GM18520 (cell line): Measurements from ENCODE around the gene RAB11B.
A peak's percentile ranks its signal among the peaks of the same experiment; 100 is the strongest.
"Not testable (repeated sequence)": the region's sequence is repeated elsewhere in the genome, so short reads cannot be mapped to it uniquely, and the experiment has no call there.

Experiments
- ATAC-seq: cut with Tn5 transposase; IDR thresholded peaks from one replicate; pipeline ENCODE4 v1.9.1; 2021; ENCODE audit not compliant: unreplicated experiment

The RAB11B gene

GRCh38 chr19:8393192-8393870, 3.2 kb downstream of the RAB11B start:
- ATAC-seq = no peak

GRCh38 chr19:8393871-8394250, 3.7 kb downstream of the RAB11B start:
- ATAC-seq = no peak

- ATAC-seq = no peak
Observed at GRCh38 chr19:8395621-8396082, 5.5 kb downstream of the RAB11B start.

- no peak for ATAC-seq
Observed at GRCh38 chr19:8396185-8396562, 6.0 kb downstream of the RAB11B start.

GRCh38 chr19:8396563-8397203, 6.5 kb downstream of the RAB11B start:
- ATAC-seq = no peak

- no peak for ATAC-seq
Observed at GRCh38 chr19:8397271-8397670, 7.1 kb downstream of the RAB11B start.

- no peak for ATAC-seq
Observed at GRCh38 chr19:8397746-8398310, 7.7 kb downstream of the RAB11B start.

GRCh38 chr19:8398311-8398771, 8.2 kb downstream of the RAB11B start:
- ATAC-seq = no peak

GRCh38 chr19:8399681-8400188, 9.6 kb downstream of the RAB11B start:
- no peak for ATAC-seq

GRCh38 chr19:8401981-8402411, 11.8 kb downstream of the RAB11B start:
- ATAC-seq = no peak

- ATAC-seq = no peak
Observed at GRCh38 chr19:8403098-8403819, 13.1 kb downstream of the RAB11B start.

GRCh38 chr19:8403820-8404109, 13.6 kb downstream of the RAB11B start:
- ATAC-seq = no peak

GRCh38 chr19:8404391-8405151, 14.4 kb downstream of the RAB11B start:
- ATAC-seq = no peak

GRCh38 chr19:8410718-8411117, 20.6 kb downstream of the RAB11B start:
- ATAC-seq = not testable (repeated sequence)

- peak; percentile 100 for ATAC-seq
Observed at GRCh38 chr19:8412783-8413628, 22.8 kb downstream of the RAB11B start, which contains the start of gene MARCHF2. Gene MARCHF2 (plus strand): TSS chr19:8413305. CDS start chr19:8421841, 8,536 bp downstream.

- ATAC-seq = no peak
Observed at GRCh38 chr19:8413629-8413995, 23.5 kb downstream of the RAB11B start.

- ATAC-seq = no peak
Observed at GRCh38 chr19:8416796-8417195, 26.6 kb downstream of the RAB11B start.

GRCh38 chr19:8421484-8422461, 31.6 kb downstream of the RAB11B start:
- ATAC-seq = no peak

- ATAC-seq = no peak
Observed at GRCh38 chr19:8423817-8424223, 33.7 kb downstream of the RAB11B start.
